NOMO-1 treated with dmso at 0.1 percent for 144 hours (cell line): Measurements from ENCODE around the gene C9orf72.

Experiments
- DNase-seq: peaks from one replicate; lab custom pipeline; 2025; ENCODE audit not compliant: unreplicated experiment; lab: John Stamatoyannopoulos, UW

Gene C9orf72

DNA sequence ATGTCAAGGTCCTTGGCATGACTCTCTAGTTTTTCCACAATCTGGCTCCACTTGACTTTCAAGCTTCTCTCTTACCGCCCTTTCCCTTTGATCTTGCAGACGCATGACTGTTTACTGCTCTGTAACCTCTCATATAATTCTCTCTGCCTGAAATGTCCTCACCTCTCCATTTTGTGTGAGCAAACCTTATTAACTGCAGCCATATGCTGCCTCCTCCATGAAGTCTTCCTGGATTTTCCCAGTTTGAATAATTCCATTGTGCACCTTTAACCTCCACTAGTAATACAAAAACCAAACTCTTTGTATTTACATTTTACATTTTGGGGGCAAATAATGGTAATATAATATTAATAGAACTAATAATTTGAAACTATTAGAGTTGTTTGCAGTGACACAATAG, 9.5 kb upstream of the C9orf72 start:
- DNase-seq, result no peak

DNA sequence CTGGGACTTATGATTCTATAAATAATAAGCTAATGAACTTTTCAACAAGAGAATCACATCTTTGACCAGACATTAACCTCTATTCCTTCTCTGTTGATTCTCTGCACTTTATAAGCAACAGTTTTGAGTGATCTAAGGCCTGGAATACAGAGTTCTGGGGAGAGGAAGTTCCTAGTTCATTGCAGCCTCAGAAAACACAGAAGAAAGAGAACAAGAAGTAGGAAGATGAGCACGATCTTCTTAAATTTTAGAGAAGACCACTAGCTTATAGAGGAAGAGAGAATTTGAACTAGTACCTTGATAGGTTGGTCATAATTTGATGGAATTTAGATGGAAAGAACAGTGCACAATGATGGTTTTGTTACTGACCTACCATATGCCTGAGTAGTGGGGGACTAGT, 8.5 kb upstream of the C9orf72 start:
- DNase-seq, result no peak

DNA sequence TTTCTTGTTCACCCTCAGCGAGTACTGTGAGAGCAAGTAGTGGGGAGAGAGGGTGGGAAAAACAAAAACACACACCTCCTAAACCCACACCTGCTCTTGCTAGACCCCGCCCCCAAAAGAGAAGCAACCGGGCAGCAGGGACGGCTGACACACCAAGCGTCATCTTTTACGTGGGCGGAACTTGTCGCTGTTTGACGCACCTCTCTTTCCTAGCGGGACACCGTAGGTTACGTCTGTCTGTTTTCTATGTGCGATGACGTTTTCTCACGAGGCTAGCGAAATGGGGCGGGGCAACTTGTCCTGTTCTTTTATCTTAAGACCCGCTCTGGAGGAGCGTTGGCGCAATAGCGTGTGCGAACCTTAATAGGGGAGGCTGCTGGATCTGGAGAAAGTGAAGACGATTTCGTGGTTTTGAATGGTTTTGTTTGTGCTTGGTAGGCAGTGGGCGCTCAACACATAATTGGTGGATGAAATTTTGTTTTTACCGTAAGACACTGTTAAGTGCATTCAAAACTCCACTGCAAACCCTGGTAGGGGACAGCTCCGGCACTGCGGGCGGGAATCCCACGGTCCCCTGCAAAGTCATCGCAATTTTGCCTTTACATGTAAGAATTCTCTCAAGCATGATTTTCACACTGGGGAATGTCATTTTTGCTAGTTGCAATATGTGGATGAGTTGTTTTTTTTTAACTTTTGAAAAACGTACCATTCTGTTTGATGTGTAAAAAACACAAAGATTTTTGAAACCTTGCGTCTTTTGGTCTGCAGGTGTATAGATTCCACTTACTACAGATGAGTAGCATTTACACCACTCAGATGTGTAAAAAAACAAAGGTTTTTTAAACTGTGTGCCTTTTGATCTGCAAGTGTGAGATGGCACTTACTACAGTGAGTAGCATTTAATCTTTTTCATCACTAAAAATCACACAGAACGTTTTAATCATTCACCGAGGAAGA, 631 bp upstream of the C9orf72 start:
- DNase-seq, result no peak

DNA sequence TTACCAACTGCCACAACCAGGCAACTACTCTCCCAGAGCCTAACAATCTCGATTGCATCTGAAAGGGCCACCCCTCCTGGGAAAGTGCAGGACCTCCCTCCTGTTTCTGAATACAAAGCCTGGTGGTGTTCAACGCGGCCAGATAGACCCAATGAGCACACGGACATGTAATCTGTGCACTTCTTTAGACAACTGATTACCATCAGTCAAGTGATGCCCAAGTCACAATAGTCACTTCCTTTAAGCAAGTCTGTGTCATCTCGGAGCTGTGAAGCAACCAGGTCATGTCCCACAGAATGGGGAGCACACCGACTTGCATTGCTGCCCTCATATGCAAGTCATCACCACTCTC, 739 bp downstream of the C9orf72 start:
- no peak for DNase-seq

DNA sequence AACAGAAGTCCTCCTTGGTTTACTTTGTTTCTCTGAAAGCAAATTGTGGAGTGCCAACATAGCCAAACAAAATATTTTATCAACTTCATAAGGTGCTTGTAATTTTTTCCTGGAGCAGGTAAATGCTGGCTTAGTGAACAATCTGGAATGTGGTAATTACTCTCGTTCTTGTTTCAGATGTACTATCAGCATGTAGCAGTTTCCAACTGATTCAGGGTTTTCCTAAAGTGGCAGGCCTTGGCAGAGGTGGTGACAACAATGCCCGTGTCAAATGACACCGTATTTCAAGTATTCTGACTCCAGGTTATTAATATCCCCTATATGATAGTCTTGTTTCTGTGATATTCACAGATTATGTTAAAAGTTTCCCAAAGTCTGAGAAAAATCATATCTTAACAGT, 1.2 kb downstream of the C9orf72 start:
- DNase-seq, result no peak

DNA sequence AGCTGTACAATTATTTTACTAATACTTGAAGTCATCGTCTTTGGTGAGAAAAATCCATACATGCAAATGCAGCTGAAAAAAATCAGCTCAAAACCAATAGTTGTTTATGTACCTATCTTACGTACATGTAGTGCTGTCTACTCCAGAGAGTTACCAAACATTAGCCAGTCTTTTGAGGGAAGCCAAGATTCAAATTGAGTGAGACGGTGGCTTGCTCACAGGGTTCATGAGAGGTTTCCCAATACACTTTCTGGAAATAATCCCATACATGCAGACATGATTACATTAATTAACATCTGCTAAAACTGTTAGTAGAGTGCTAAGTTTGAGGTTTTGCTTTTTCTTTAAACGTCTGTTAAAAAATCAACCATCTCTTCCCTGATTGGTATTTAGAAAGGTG, 2.3 kb downstream of the C9orf72 start:
- no peak for DNase-seq

DNA sequence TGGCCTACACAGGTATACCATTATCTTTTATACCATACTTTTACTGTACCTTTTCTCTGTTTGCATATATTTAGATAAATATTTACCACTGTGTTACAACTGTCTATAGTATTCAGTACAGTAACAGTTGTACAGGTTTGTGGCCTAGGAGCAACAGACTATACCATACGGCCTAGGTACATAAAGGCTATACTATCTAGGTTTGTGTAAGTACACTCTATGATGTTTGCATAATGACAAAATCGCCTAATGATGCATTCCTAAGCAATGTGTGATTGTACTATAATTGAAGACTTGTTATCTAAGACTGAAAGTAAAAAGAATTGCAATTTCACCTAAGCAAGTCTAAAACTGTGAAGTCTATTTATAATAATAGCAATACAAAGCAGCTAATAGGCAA, 3.9 kb downstream of the C9orf72 start:
- no peak for DNase-seq

DNA sequence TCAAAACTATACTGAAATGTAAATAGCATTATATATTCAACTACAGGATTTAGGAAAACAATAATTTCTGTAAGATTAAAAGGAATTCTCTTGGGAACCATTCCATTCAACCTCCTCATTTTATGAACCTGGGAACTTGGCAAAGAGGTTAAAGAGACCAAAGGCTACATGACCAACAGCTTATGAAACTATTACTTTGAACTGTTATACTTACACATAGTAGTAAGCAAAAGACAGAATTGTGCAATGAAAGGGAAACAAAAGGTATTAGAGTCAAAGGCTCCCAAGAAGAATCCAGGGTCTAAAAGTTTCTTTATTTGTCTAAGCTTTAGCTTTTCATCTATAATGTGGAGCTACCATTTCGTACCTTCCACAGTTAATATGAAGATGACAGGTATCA, 7.2 kb downstream of the C9orf72 start:
- no peak for DNase-seq

DNA sequence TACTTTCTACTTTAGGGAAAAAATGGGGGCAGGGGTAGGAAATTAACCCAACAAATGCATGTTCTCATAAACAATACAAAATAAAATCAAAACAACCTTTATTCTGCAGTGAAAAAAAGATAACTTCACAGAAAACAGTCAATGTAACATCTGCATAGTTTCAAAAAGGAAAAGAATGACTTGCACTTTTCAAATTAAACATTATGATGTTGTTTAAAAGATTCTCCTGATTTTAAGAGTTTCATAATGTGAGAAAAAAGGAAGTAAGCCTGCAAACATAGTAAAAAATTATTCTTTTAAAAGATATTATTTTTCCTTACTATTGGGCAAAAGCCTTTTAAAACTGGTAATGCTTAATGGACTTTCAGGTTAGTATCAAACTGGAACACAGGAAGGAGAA, 7.6 kb downstream of the C9orf72 start:
- no peak for DNase-seq

DNA sequence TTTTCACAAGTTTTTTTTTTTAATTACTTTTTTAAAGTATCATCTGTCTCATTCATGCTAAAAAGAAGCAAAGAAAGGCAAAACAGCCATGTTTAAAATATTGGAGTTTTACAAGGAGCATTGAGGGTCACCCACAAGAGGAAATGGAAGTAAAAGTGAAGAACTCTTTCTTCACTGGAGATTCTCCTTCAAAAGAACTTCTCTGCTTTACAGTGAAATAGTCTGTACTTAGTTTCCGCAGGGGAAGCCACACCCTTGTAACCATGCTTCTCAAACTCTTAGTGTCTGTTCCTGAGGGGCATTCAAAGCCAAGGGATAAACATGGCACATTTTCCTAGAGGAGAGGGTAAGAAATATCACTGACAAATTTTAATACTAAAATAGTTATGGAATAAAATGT, 8.6 kb downstream of the C9orf72 start:
- no peak for DNase-seq

DNA sequence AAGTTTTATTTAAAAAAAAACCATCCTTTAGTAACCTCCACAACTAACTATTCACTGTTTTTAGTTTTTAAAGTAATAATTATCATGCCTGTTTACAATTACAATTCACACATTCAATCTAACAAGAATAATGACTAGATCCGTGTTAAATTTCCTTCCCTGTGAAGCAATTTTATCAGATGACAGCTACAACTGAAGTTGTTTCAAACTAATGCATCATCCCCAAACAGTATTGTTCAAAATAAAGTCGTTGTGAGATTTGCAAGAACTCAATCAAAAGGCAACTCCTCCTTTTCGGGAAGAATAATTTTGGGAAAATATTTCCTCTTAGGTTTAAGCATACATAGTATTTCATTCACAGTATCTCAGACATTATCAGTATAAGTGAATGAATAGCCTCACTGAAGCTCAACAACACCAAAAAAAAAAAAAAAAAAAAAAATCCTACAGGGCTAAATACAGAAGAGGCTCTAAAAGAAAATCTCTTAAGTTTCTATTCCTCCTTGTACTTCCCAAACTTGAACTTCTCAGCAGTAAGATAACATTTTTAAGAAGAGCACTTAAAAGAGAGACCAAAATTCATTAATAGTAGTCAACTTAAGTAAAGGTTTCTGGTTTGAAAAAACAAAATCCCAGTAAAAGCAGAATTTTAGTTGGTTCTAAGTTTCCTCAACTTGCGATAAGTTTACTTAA, 9.4 kb downstream of the C9orf72 start:
- no peak for DNase-seq

DNA sequence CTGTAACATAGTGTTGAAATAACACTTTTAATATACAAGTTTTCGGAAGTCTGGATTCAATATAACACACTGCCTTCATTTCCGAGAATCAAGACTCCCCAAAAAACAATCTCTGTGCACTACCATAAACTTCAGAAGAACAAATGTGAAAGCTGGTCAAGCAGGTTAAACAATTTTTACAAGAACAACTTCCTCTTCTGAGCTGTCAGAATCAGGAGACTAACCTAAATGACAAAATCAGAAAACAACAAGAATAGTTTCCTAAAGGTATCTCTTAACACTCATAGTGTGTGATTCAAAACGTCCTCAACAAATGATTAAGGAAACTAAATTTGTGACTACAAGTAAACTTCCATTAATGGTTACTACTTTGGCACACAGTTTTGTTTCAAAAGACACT, 11.6 kb downstream of the C9orf72 start:
- no peak for DNase-seq

DNA sequence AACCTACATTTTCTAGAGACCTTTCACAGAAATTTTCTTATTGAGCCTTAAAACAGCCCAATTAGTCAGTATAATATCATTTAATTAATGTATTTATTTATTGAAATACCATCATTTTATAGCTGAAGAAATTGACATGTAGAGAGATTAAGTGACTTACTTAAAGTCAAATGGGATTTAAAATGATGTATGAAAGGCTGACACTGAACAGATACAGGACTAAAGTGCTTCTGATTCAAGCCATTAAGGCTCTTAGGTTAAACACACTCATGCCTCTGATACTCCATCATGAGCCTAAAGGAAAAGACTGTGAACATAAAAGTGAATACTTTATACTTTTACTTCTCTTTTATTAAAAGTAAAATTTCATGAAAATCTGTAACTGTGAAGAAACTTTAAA, 12.8 kb downstream of the C9orf72 start:
- DNase-seq, result no peak

DNA sequence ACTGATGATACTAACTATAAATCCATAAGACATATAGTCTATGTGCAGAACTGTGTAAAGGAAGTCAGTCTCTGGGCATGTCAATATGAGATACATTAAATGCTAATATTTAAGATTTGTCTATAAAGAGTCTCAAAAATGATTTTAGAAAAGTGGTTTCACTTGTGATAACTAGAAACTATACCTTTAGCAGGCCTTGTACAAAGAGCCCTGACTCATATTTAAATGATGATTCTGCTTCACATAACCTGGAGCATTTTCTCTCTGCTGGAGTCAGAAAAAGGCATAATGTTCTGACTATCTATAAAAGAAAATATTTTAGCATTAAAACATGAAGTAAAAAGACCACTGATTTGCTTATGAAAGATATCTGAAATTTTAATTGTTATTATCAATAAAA, 15.0 kb downstream of the C9orf72 start:
- DNase-seq, result no peak

DNA sequence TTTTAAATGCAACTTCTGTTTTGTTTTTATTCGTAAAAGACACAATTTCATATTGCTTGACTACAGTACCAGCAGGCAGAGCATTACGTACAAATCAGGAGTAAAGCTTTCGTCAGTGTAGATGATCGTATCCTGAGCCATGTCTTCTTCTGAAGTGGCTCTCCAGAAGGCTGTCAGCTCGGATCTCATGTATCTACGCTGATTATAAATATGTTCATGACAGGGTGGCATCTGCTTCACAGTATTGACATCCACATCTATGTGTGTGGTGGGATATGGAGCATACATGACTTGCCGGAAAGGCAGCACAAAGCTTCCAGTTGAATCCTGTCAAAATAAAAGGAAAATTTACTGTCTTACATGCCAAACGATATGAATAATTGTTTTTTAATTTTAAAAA, 16.8 kb downstream of the C9orf72 start:
- DNase-seq, result no peak

DNA sequence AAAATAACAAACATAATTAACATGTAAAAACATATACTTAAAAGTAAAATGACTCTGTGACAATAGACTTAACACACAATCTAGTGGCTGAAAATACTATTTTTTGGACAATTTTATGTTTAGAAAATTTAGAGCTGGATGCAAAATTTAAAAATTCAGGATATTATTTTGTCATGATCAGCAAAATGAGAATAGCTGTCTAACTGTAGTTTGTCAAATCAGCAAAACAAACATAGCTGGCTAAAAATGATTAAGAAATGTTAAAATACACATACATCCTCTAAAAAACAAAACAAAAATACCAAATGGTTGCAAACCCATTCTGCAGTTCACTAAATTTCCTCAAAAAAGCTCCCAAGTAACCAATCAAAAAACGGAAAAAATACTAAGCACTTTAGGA, 18.6 kb downstream of the C9orf72 start:
- no peak for DNase-seq

DNA sequence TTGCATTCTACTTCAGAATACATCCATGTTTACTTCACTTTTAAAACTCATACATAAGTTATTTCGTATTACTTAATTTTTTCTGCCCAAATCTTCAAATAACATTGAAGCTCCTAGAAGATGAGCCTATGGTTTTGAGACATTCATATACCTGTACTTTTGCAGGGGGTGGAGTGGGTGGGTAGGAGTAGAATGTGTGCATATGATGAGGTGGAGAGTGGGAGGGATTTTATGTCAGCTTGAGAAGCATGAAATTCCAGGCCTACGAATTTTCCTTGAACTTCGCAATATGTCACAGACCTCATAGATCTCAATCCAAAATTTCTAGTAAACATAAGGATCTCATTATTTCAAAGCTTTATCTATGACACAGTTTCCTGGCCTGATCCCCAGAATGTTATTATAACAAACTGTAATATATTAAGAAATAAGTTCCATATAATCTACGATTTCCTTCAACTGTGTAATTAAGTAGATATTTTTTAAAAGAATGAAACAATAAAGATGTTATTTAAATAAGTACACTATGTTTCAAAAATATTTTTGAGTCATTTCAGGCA, 24.0 kb downstream of the C9orf72 start:
- DNase-seq, result no peak

DNA sequence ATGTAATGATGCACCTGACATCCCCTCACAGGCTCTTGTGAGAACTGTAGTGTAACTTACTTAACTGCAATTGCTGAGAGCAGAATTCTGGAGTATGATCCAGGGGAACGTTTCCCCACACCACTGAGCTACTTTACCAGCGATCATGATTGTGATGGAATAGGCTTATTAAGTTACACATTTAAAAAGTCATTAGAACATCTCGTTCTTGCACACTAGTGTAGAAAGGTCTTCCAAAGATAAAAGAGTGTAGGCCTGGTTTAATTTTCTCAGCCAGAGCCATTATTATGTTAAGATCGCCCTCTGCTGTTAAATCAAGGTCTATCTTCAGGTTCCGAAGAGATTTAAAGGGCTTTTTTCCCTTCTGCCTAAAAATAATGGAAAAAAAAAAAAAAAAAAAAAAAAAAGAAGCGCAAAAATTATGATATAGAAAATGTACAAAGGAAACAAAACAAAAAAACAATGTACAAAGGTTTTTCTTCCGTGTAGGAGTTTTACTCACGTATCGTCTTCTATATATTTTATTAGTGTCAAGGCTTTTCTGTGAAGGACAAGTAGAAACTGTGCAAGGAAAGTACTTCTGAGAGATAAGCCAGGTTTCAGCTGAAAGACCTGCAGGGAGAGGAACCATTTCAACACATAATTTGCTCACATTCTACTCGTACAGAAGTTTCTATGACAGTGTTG, 25.1 kb downstream of the C9orf72 start:
- DNase-seq, result no peak

DNA sequence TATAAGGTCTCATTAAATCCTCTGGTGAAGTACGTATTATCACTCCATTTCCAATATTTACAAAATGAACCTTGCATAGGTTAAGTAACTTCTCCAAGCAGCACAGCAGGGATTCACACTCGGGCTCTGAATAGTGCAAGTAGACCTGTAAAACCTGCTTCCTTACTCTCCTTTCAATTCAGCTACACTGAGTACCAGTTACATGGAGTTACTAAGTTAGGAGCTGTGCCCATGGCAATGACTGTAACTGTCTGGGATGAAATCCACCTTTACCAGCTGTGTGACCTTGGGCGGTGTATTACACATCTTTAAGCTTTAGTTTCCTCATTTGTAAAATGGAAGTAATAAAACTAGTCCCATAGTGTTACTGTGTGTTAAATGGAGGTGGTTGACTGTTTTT, 27.8 kb downstream of the C9orf72 start:
- DNase-seq, result no peak

DNA sequence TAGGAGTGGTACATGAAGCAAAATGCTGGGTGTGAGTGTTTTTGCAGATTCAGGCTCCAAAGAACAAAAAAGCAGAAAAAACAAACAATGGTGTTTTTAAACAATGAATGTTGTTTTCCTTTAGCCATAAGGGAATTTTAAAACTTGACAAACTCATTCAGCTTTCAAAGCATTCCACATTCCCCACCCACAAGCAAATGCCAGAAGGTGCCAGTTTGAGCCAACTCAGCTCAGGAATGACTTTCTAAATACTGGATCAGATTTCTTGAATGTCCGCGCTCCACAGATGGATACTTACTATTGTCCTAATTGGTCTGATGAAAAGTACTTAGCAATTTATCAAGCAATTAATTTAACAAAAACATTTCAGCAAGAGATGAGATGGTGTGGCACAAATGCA, 30.8 kb downstream of the C9orf72 start:
- DNase-seq, result no peak

DNA sequence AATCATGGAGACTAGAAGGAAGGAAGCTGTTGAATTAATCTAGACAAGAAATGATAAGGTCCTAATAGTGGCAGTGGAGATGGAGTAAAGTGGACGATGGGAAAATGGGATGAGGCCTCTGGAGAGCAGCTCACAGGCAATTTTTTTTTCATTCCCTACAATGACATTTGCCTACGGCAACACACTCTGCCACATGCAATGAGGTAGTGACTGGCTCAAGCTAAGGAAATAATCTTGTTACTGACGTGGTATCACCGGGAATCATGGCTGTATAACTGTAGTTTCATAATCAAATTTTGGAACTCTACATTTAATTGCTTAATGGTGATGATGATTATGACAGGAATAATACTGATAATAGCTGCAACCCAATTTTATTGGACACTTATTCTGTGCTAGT, 31.5 kb downstream of the C9orf72 start:
- DNase-seq, result no peak

DNA sequence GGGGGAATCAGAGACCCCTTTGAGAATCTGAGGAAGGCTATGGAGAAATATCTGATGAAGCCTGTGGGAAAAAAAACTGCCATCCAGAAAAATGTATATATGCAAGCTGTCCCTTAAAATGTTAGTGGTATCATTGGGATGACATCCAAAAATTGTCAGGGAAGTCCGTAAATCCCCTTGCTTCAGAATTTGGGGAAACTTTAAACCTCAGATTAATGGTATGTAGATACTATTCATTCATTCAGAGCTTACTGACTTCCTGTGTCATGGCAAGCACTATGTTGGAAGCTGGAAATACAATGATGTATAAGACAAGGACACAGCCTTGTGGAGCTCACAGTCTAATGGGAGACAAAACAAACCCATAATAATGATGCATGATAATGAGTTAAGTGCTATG, 32.8 kb downstream of the C9orf72 start:
- DNase-seq, result no peak
